RPMI8226 (cell line): ENCODE data around the gene ROCK2.
A peak's percentile ranks its signal among the peaks of the same experiment; 100 is the strongest.

Source experiments
- DNase-seq: peaks from one replicate; pipeline ENCODE4 v3.0.0-alpha.2; 2015

Gene ROCK2

GRCh38 chr2:11344342-11344955, at the start of gene ROCK2:
ROCK2 (minus strand) TSS chr2:11344636; CDS start chr2:11344136, 500 bp downstream.
- DNase-seq = peak; percentile 82

- no peak for DNase-seq
Measured at GRCh38 chr2:11393711-11394236, 49.3 kb upstream of the ROCK2 start.

GRCh38 chr2:11391942-11392266, 47.5 kb upstream of the ROCK2 start:
- no peak for DNase-seq

- DNase-seq = no peak
Measured at GRCh38 chr2:11390399-11390658, 45.9 kb upstream of the ROCK2 start.

- DNase-seq = no peak
Measured at GRCh38 chr2:11389551-11390398, 45.3 kb upstream of the ROCK2 start.

- DNase-seq = no peak
Measured at GRCh38 chr2:11389052-11389420, 44.6 kb upstream of the ROCK2 start.

- DNase-seq = peak; percentile 66
Measured at GRCh38 chr2:11388262-11389051, 44.0 kb upstream of the ROCK2 start.

- DNase-seq = no peak
Measured at GRCh38 chr2:11387843-11388242, 43.4 kb upstream of the ROCK2 start.

- DNase-seq = no peak
Measured at GRCh38 chr2:11387100-11387390, 42.6 kb upstream of the ROCK2 start.

GRCh38 chr2:11385847-11386246, 41.4 kb upstream of the ROCK2 start:
- no peak for DNase-seq

GRCh38 chr2:11385216-11385615, 40.8 kb upstream of the ROCK2 start:
- no peak for DNase-seq

- no peak for DNase-seq
Measured at GRCh38 chr2:11379558-11379957, 35.1 kb upstream of the ROCK2 start.

GRCh38 chr2:11377928-11378545, 33.6 kb upstream of the ROCK2 start:
- peak; percentile 81 for DNase-seq

- DNase-seq = no peak
Measured at GRCh38 chr2:11376071-11376470, 31.6 kb upstream of the ROCK2 start.

GRCh38 chr2:11375689-11376027, 31.2 kb upstream of the ROCK2 start:
- DNase-seq = no peak

- DNase-seq = no peak
Measured at GRCh38 chr2:11375025-11375688, 30.7 kb upstream of the ROCK2 start.

GRCh38 chr2:11373096-11373495, 28.7 kb upstream of the ROCK2 start:
- peak; percentile 83 for DNase-seq

- no peak for DNase-seq
Measured at GRCh38 chr2:11371092-11371937, 26.9 kb upstream of the ROCK2 start.

GRCh38 chr2:11370377-11371091, 26.1 kb upstream of the ROCK2 start:
- DNase-seq = peak; percentile 40

GRCh38 chr2:11368059-11368572, 23.7 kb upstream of the ROCK2 start:
- no peak for DNase-seq

GRCh38 chr2:11367170-11367730, 22.8 kb upstream of the ROCK2 start:
- no peak for DNase-seq
